Urothelium cell line (cell line): ENCODE measurements around the gene SRSF2.
"Not testable (repeated sequence)": the region's sequence is repeated elsewhere in the genome, so short reads cannot be mapped to it uniquely, and the experiment has no call there.

Experiments used
- DNase-seq: peaks from one replicate; pipeline ENCODE4 v3.0.0; 2011; ENCODE audit warnings: low spot score, mixed read lengths
- FAIRE-seq: peaks from 2 replicates; lab custom pipeline; 2011; peaks lifted over from hg19 to GRCh38; lab: Jason Lieb, UNC

Gene SRSF2

GRCh38 chr17:76739568-76740115, 2.5 kb upstream of the SRSF2 start:
- not testable (repeated sequence) for FAIRE-seq, DNase-seq

- FAIRE-seq (no peak), DNase-seq (no peak)
Measured at GRCh38 chr17:76738468-76738850, 1.3 kb upstream of the SRSF2 start.

- FAIRE-seq (peak; percentile 88), DNase-seq (peak; percentile 99)
Measured at GRCh38 chr17:76737676-76738467, 741 bp upstream of the SRSF2 start, which contains the start of gene MFSD11. Gene MFSD11, plus strand, starts transcription at chr17:76738119. Its CDS starts 234 bp downstream, at chr17:76738353.

DNA sequence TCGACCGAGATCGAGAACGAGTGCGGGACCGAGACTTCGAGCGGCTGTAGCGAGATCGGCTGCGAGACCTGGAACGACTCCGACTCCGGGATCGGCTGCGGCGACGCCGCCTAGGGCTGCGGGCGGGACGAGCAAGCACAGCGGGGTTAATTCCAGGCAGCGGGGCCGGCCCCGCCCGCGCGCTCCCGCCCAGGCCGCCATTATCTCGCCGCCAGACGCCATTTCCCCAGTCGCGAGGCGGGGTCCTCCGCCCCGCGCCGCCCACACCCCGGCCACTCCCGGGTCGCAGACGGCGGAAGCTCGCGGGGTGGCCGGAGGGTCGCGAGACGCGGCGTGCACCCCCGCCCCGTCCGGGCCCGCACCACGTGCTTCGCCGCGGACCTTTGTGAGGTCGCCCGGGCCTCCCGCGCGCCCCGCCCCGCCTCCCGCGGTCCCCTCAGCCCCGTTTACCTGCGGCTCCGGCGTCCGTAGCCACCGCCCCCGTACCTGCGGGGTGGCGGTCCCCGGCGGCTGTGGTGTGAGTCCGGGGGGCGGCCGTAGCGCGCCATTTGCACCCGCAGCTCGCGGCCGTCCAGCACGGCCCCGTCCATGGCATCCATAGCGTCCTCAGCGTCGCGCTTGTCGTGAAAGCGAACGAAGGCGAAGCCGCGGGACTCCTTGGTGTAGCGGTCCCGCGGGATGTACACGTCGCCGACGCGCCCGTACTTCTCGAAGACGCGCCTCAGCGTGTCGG, 616 bp downstream of the SRSF2 start:
- peak; percentile 90 for FAIRE-seq
- DNase-seq, result peak; percentile 66

- DNase-seq (no peak), FAIRE-seq (no peak)
Measured at GRCh38 chr17:76735586-76736348, 1.4 kb downstream of the SRSF2 start.

DNA sequence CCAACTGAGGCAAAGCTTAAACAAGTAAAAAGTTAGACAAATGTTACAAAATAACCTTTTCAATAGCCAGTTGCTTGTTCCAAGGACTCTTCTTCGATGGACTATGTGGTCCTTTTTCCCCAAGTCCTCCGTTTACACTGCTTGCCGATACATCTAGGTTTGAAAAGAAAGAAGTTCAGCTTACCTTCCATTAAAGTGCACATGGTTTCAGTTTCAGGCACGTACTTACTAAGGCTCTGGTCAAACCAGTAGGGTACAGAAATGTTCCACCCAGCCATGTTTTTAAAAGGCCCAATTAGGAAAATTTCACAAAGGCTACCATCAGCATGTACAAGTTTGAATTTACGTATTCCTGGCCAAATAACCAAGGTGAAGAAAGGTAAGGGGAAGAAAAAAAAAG, 2.1 kb downstream of the SRSF2 start:
- FAIRE-seq, result no peak
- no peak for DNase-seq

- DNase-seq, result no peak
- FAIRE-seq, result no peak
Measured at GRCh38 chr17:76734080-76734840, 2.9 kb downstream of the SRSF2 start.

GRCh38 chr17:76733618-76733957, 3.5 kb downstream of the SRSF2 start:
- DNase-seq, result no peak
- no peak for FAIRE-seq

DNA sequence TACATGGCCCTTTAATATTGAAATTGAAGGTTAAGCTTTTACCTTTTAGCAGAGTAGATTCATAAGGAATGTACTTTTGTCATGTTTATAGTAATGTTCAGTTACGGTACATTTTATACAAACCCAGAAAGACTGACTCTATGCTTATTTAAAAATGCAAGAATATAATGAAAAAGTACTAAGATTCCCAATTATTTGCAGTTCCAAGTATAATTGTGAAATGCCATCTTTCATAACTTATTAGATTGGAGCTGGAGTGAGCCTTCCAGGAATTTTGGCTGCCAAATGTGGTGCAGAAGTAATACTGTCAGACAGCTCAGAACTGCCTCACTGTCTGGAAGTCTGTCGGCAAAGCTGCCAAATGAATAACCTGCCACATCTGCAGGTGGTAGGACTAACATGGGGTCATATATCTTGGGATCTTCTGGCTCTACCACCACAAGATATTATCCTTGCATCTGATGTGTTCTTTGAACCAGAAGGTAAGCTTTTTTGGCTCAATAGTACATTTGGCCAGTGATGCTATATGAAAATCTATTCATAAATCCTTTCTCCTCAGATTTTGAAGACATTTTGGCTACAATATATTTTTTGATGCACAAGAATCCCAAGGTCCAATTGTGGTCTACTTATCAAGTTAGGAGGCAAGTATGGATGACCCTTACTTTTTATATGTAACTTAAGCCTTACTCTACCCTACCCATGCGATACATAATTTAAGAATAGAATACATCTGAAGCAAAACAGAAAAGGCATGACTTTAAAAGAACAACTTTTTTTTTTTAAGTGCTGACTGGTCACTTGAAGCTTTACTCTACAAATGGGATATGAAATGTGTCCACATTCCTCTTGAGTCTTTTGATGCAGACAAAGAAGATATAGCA, 4.2 kb downstream of the SRSF2 start:
- FAIRE-seq, result no peak
- DNase-seq, result no peak

DNA sequence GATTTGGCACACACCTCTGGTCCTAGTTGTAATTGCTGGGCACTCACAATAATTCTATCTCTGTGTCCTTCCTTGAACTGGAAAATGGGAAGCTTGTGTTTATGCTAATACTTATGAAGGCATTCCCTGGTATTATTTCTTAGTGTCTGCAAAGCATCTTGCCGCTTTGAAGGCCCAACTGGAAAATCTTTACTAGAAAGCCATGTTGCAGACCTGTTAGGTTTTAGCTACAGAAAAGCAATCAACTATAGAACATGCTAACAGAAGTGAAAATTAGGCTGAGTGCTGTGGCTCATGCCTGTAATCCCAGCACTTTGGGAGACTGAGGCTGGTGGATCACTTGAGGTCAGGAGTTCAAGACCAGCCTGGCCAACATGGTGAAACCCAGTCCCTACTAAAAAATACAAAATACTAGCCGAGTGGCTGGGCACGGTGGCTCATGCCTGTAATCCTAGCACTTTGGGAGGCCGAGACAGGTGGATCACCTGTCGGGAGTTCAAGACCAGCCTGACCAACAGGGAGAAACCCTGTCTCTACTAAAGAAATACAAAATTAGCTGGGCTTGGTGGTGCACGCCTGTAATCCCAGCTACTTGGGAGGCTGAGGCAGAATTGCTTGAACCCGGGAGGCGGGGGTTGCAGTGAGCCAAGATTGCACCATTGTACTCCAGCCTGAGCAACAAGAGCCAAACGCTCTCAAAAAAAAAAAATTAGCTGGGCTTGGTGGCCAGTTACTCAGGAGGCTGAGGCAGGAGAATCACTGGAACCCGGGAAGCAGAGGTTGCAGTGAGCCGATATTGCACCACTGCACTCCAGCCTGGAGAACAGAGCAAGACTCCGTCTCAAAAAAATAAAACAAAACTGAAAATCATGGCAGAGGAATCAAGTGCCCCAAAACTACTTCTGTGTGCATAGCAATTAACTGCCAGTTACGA, 5.1 kb downstream of the SRSF2 start:
- not testable (repeated sequence) for FAIRE-seq, DNase-seq

DNA sequence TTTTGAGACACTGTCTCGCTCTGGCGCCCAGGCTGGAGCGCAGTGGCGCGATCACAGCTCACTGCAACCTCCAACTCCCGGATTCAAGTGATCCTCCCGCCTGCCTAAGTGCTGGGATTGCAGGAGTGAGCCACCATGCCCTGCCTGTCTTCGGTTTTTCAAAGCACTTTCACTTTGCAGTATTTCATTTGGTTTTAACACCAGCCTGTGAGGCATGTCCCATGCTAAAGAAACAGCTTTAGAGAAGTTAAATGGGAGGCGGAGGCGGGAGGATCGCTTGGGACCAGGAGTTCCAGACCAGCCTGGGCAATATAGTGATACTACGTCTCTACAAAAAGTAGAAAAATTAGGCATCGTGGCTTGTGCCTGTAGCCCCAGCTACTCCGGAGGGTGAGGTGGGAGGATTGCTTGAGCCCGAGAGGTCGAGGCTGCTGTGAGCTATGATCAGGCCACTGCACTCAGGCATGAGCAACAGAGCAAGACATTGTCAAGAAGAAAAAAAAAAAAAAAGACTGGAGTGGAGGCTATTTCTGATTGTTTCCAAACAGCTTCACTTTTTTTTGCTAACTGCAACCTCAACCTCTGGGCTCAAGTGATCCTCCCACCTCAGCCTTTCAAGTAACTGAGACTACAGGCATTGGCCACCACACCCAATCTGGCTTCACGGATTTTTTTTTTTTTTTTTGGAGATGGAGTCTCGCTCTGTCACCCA, 9.2 kb downstream of the SRSF2 start:
- DNase-seq (no peak), FAIRE-seq (no peak)

- no peak for FAIRE-seq
- DNase-seq, result peak; percentile 88
Measured at GRCh38 chr17:76726776-76727718, 10.1 kb downstream of the SRSF2 start, which contains the start of gene METTL23. Gene METTL23, plus strand, starts transcription at chr17:76726839. Its CDS starts 2,872 bp downstream, at chr17:76729711.

DNA sequence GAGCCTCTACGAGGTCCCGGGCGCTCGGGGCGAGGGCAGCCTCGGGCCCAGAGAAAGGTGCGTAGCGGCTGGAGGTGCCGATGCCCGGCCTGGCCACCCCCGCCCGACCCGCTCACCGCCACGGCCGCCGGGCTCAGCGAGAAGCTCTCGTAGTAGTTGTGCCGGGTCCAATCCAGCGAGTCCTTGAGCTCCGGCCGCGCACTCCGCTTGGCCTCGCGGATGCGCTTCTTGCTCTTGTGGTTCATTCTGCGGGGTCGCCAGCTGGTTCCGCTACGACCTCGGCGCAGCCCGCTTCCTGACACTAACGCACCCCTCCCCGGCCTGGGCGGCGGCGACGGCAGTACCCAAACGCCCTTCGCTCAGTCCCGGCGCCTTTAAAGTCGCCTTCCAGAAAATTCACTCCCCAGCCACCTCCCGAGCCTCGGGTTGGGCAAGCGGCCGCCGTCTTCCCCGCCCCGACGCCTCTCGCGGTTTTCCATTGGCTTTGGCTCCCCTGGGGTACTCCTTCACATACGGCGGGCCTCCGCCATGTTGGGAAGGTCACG, 10.8 kb downstream of the SRSF2 start, which contains the start of gene JMJD6:
Gene JMJD6, minus strand, starts transcription at position 376 of the 545 bp plus-strand sequence. Its CDS starts 131 bp downstream, at position 245.
- FAIRE-seq, result no peak

GRCh38 chr17:76725580-76726230, 11.4 kb downstream of the SRSF2 start:
- peak; percentile 48 for DNase-seq
- no peak for FAIRE-seq

More for the DNA sequence above, 10.8 kb downstream of the SRSF2 start, which contains the start of gene JMJD6:
- DNase-seq, result peak; percentile 99

GRCh38 chr17:76723812-76724211, 13.3 kb downstream of the SRSF2 start:
- FAIRE-seq, result no peak
- no peak for DNase-seq
